SK-N-SH treated with all-trans-retinoic acid at 6 μM for 48 hours (cell line): ENCODE measurements around the gene AMOTL2.
A peak's percentile ranks its signal among the peaks of the same experiment; 100 is the strongest.

ENCODE experiments used
- ATAC-seq: fragments of 200-7000 bp; cut with Tn5 transposase; 3 replicates; pipeline ENCODE4 v1.9.1; 2020; ENCODE audit warnings: mild to moderate bottlenecking, moderate library complexity
- ARNTL ChIP-seq: fragments of 450-650 bp; formaldehyde crosslinking; IDR thresholded peaks from 2 replicates; pipeline ENCODE4 v1.5.0; 2020; ENCODE audit warnings: low read depth, mild to moderate bottlenecking, moderate library complexity, borderline replicate concordance
- BACH2 ChIP-seq: fragments of 250-450 bp; sonication (Bioruptor Pico); IDR thresholded peaks from 2 replicates; pipeline ENCODE4 v1.9.0; 2021; ENCODE audit warnings: mild to moderate bottlenecking, borderline replicate concordance
- CREB5 ChIP-seq: fragments of 250-450 bp; sonication (Bioruptor Pico); IDR thresholded peaks from 2 replicates; pipeline ENCODE4 v1.5.1; 2020; ENCODE audit warnings: low read depth, mild to moderate bottlenecking, moderate library complexity
- CSDC2 ChIP-seq: fragments of 250-450 bp; sonication (Bioruptor Pico); IDR thresholded peaks from 2 replicates; pipeline ENCODE4 v1.5.0; 2020; ENCODE audit warnings: mild to moderate bottlenecking, moderate library complexity
- ESRRG ChIP-seq: fragments of 250-450 bp; sonication (Bioruptor Pico); IDR thresholded peaks from 2 replicates; pipeline ENCODE4 v1.6.1; 2021; ENCODE audit warnings: mild to moderate bottlenecking
- GLIS3 ChIP-seq: fragments of 250-450 bp; sonication (Bioruptor Pico); IDR thresholded peaks from 2 replicates; pipeline ENCODE4 v1.5.0; 2020; ENCODE audit warnings: mild to moderate bottlenecking, moderate library complexity
- ISL1 ChIP-seq: fragments of 250-450 bp; sonication (Bioruptor Pico); IDR thresholded peaks from 2 replicates; pipeline ENCODE4 v2.1.2; 2022; ENCODE audit warnings: mild to moderate bottlenecking, moderate library complexity
- OSR1 ChIP-seq: fragments of 250-450 bp; sonication (Bioruptor Pico); IDR thresholded peaks from 2 replicates; pipeline ENCODE4 v1.8.0; 2022; ENCODE audit warnings: moderate library complexity, mild to moderate bottlenecking, inconsistent platforms
- POU6F1 ChIP-seq: fragments of 250-450 bp; sonication (Bioruptor Pico); IDR thresholded peaks from 2 replicates; pipeline ENCODE4 v1.8.0; 2021; ENCODE audit warnings: low read depth, mild to moderate bottlenecking, moderate library complexity, borderline replicate concordance
- PPARA ChIP-seq: fragments of 250-450 bp; sonication (Bioruptor Pico); IDR thresholded peaks from 2 replicates; pipeline ENCODE4 v1.5.0; 2020; ENCODE audit warnings: mild to moderate bottlenecking, borderline replicate concordance
- RARB ChIP-seq: fragments of 250-450 bp; sonication (Bioruptor Pico); IDR thresholded peaks from 2 replicates; pipeline ENCODE4 v1.8.0; 2021; ENCODE audit warnings: mild to moderate bottlenecking, moderate library complexity
- SNAI2 ChIP-seq: fragments of 250-450 bp; sonication (Bioruptor Pico); IDR thresholded peaks from 2 replicates; pipeline ENCODE4 v1.5.0; 2020; ENCODE audit warnings: mild to moderate bottlenecking, moderate library complexity
- TCF4 ChIP-seq: fragments of 250-450 bp; sonication (Bioruptor Pico); IDR thresholded peaks from 2 replicates; pipeline ENCODE4 v1.8.0; 2021; ENCODE audit warnings: mild to moderate bottlenecking, moderate library complexity, borderline replicate concordance
- TOX ChIP-seq: fragments of 250-450 bp; sonication (Bioruptor Pico); IDR thresholded peaks from 2 replicates; pipeline ENCODE4 v1.8.0; 2021; ENCODE audit warnings: mild to moderate bottlenecking, moderate library complexity, borderline replicate concordance
- TSHZ2 ChIP-seq: fragments of 250-450 bp; sonication (Bioruptor Pico); IDR thresholded peaks from 2 replicates; pipeline ENCODE4 v1.5.0; 2020; ENCODE audit warnings: mild to moderate bottlenecking, moderate library complexity
- ZC3H10 ChIP-seq: fragments of 250-450 bp; sonication (Bioruptor Pico); IDR thresholded peaks from 2 replicates; pipeline ENCODE4 v1.5.1; 2021; ENCODE audit warnings: mild to moderate bottlenecking, moderate library complexity
- ZFP3 ChIP-seq: fragments of 250-450 bp; sonication (Bioruptor Pico); IDR thresholded peaks from 2 replicates; pipeline ENCODE4 v1.5.0; 2020; ENCODE audit warnings: mild to moderate bottlenecking, moderate library complexity
- ZFP30 ChIP-seq: fragments of 450-650 bp; formaldehyde crosslinking; IDR thresholded peaks from 2 replicates; pipeline ENCODE4 v1.5.0; 2022; ENCODE audit warnings: mild to moderate bottlenecking, moderate library complexity
- ZNF565 ChIP-seq: fragments of 450-650 bp; formaldehyde crosslinking; conservative IDR thresholded peaks from 2 replicates; pipeline ENCODE4 v1.5.0; 2020; ENCODE audit warnings: low read depth, mild to moderate bottlenecking, moderate library complexity
- ZNF70 ChIP-seq: fragments of 450-650 bp; formaldehyde crosslinking; IDR thresholded peaks from 2 replicates; pipeline ENCODE4 v1.5.0; 2020; ENCODE audit warnings: mild to moderate bottlenecking, moderate library complexity
- ZNF8 ChIP-seq: fragments of 450-650 bp; formaldehyde crosslinking; IDR thresholded peaks from 2 replicates; pipeline ENCODE4 v1.5.0; 2020; ENCODE audit warnings: mild to moderate bottlenecking, moderate library complexity
- TF ChIP-seq, protein P1 (sequence below): fragments of 250-450 bp; sonication (Bioruptor Pico); IDR thresholded peaks from 2 replicates; pipeline ENCODE4 v1.8.0; 2020; ENCODE audit warnings: mild to moderate bottlenecking, moderate library complexity, borderline replicate concordance
- TF ChIP-seq, protein P2 (sequence below): fragments of 250-450 bp; sonication (Bioruptor Pico); IDR thresholded peaks from 2 replicates; pipeline ENCODE4 v1.5.1; 2021; ENCODE audit warnings: mild to moderate bottlenecking, moderate library complexity

The AMOTL2 gene

DNA sequence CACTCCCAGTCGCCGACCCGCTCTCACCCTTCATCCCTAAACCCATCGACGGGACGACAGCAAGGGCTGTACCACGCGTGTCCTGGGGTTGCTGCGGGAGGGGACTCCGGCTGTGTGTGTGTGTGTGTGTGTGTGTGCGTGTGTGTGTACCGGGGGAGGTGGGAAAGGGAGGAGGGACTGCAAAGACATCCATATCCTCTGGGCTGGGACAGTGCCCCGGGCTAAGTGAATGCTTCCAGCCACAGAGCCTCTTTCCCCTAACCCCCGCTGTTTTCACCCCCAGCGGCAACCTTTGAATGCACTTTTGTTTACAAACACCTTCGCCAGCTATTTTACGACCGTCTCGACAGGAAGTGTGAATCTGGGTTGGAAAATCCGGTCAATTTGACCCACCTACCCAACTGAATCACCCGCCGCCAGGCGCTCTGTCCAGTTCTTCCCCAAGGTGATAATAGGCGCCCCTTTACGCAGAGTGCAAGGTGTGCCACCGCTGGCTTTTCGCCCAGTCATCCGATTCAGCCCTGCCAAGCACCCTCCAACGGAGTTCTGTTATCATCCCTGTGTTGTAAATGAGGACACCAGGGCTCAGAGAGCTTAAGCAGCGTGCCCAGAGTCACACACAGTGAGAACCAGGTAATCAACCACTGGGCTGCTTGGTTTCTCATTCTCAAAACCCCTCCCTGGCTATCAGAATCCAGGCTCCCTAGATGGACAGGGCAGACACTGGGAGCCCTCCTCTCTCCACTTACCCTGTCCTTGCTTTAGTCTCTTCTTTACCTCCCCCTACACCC, 739 bp upstream of the AMOTL2 start:
- TF ChIP-seq ZC3H10 (no peak), SNAI2 (CRISPR knock-in tag) (0 out of 2 replicates have a peak, but pooled peaks have one; percentile 54), RARB (no peak; the same call in 1 of the 2 replicates), POU6F1 (CRISPR knock-in tag) (no peak), ZFP3 (CRISPR knock-in tag) (peak; percentile 50; the same call in 1 of the 2 replicates), TCF4 (CRISPR knock-in tag) (no peak), CSDC2 (CRISPR knock-in tag) (no peak), CREB5 (CRISPR knock-in tag) (no peak), PPARA (CRISPR knock-in tag) (no peak), ZNF70 (CRISPR knock-in tag) (0 out of 2 replicates have a peak, but pooled peaks have one; percentile 46), ISL1 (CRISPR knock-in tag) (no peak)
- TF ChIP-seq, protein P1, sequence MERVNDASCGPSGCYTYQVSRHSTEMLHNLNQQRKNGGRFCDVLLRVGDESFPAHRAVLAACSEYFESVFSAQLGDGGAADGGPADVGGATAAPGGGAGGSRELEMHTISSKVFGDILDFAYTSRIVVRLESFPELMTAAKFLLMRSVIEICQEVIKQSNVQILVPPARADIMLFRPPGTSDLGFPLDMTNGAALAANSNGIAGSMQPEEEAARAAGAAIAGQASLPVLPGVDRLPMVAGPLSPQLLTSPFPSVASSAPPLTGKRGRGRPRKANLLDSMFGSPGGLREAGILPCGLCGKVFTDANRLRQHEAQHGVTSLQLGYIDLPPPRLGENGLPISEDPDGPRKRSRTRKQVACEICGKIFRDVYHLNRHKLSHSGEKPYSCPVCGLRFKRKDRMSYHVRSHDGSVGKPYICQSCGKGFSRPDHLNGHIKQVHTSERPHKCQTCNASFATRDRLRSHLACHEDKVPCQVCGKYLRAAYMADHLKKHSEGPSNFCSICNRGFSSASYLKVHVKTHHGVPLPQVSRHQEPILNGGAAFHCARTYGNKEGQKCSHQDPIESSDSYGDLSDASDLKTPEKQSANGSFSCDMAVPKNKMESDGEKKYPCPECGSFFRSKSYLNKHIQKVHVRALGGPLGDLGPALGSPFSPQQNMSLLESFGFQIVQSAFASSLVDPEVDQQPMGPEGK = peak; percentile 14; the same call in 1 of the 2 replicates

DNA sequence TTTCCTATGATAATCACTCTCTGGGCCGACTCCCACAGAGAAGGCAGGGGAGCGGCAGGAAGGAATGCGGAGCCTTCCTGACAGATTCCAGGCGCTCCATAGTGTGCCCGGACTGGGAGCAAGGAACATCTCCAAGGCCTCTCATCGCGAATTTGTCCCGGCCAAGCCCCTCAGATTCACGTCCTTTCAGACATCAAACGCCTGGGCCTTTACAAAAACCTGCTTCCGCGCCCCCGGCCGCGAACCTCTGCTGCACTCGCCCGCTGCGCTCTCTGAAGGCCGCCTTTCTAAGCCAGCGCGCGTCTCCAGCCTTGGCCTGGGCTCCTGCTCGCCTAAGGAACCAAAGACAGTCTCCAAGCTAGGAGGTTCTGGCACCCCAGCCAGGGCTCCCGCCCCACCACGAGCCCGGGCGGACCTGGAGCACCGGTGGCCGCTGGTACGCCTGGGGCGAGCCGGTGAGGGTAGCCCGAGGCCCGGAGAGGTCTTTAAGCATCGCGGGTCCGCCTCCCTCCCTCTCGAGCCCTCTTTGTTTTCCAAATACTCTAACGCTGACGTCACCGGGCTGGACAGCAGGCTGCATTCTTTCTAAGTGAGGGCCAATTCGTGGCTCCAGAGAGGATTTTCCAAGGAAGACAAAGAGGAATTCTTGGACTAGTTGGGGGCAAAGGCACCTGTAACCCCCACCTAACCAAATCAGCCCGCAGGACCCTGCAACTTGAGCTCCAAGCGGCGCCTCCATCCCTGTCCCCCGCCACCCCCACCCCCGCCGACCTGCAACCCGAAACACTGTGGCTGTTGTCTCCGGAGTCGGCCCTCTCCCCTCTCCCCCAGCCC, 759 bp downstream of the AMOTL2 start:
- ATAC-seq = peak; percentile 47
- TF ChIP-seq TSHZ2 (CRISPR knock-in tag) (0 out of 2 replicates have a peak, but pooled peaks have one; percentile 23), ZFP30 (CRISPR knock-in tag) (no peak; the same call in 1 of the 2 replicates), PPARA (CRISPR knock-in tag) (no peak), RARB (peak; percentile 60; the same call in 1 of the 2 replicates), TCF4 (CRISPR knock-in tag) (no peak; the same call in 1 of the 2 replicates), CSDC2 (CRISPR knock-in tag) (0 out of 2 replicates have a peak, but pooled peaks have one; percentile 24), ZFP3 (CRISPR knock-in tag) (no peak), ZNF70 (CRISPR knock-in tag) (no peak), GLIS3 (0 out of 2 replicates have a peak, but pooled peaks have one; percentile 40), SNAI2 (CRISPR knock-in tag) (0 out of 2 replicates have a peak, but pooled peaks have one; percentile 58), ZC3H10 (0 out of 2 replicates have a peak, but pooled peaks have one; percentile 62), OSR1 (no peak), CREB5 (CRISPR knock-in tag) (peak; percentile 78), ARNTL (no peak), BACH2 (CRISPR knock-in tag) (no peak), TOX (no peak), ISL1 (CRISPR knock-in tag) (no peak), ESRRG (CRISPR knock-in tag) (0 out of 2 replicates have a peak, but pooled peaks have one; percentile 44), ZNF8 (no peak), ZNF565 (CRISPR knock-in tag) (no peak)
- TF ChIP-seq, protein P2, sequence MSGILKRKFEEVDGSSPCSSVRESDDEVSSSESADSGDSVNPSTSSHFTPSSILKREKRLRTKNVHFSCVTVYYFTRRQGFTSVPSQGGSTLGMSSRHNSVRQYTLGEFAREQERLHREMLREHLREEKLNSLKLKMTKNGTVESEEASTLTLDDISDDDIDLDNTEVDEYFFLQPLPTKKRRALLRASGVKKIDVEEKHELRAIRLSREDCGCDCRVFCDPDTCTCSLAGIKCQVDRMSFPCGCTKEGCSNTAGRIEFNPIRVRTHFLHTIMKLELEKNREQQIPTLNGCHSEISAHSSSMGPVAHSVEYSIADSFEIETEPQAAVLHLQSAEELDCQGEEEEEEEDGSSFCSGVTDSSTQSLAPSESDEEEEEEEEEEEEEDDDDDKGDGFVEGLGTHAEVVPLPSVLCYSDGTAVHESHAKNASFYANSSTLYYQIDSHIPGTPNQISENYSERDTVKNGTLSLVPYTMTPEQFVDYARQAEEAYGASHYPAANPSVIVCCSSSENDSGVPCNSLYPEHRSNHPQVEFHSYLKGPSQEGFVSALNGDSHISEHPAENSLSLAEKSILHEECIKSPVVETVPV (CRISPR knock-in tag) = no peak
- TF ChIP-seq, protein P1 = peak; percentile 41; the same call in 1 of the 2 replicates

More for the DNA sequence above, 739 bp upstream of the AMOTL2 start:
- ATAC-seq = peak; percentile 3; the same call in 2 of the 3 replicates
